SK-N-SH treated with all-trans-retinoic acid at 6 μM for 48 hours (cell line): Measurements from ENCODE around the gene SPACA9.

ENCODE experiments used
- BACH2 ChIP-seq: fragments of 250-450 bp; sonication (Bioruptor Pico); IDR thresholded peaks from 2 replicates; pipeline ENCODE4 v1.9.0; 2021; ENCODE audit warnings: mild to moderate bottlenecking, borderline replicate concordance
- CSDC2 ChIP-seq: fragments of 250-450 bp; sonication (Bioruptor Pico); IDR thresholded peaks from 2 replicates; pipeline ENCODE4 v1.5.0; 2020; ENCODE audit warnings: mild to moderate bottlenecking, moderate library complexity
- RARB ChIP-seq: fragments of 250-450 bp; sonication (Bioruptor Pico); IDR thresholded peaks from 2 replicates; pipeline ENCODE4 v1.8.0; 2021; ENCODE audit warnings: mild to moderate bottlenecking, moderate library complexity
- SNAI2 ChIP-seq: fragments of 250-450 bp; sonication (Bioruptor Pico); IDR thresholded peaks from 2 replicates; pipeline ENCODE4 v1.5.0; 2020; ENCODE audit warnings: mild to moderate bottlenecking, moderate library complexity
- ZC3H10 ChIP-seq: fragments of 250-450 bp; sonication (Bioruptor Pico); IDR thresholded peaks from 2 replicates; pipeline ENCODE4 v1.5.1; 2021; ENCODE audit warnings: mild to moderate bottlenecking, moderate library complexity
- ZFP3 ChIP-seq: fragments of 250-450 bp; sonication (Bioruptor Pico); IDR thresholded peaks from 2 replicates; pipeline ENCODE4 v1.5.0; 2020; ENCODE audit warnings: mild to moderate bottlenecking, moderate library complexity
- ZNF565 ChIP-seq: fragments of 450-650 bp; formaldehyde crosslinking; conservative IDR thresholded peaks from 2 replicates; pipeline ENCODE4 v1.5.0; 2020; ENCODE audit warnings: low read depth, mild to moderate bottlenecking, moderate library complexity
- ZNF70 ChIP-seq: fragments of 450-650 bp; formaldehyde crosslinking; IDR thresholded peaks from 2 replicates; pipeline ENCODE4 v1.5.0; 2020; ENCODE audit warnings: mild to moderate bottlenecking, moderate library complexity
- ZNF8 ChIP-seq: fragments of 450-650 bp; formaldehyde crosslinking; IDR thresholded peaks from 2 replicates; pipeline ENCODE4 v1.5.0; 2020; ENCODE audit warnings: mild to moderate bottlenecking, moderate library complexity
- TF ChIP-seq, protein P1 (sequence below): fragments of 250-450 bp; sonication (Bioruptor Pico); IDR thresholded peaks from 2 replicates; pipeline ENCODE4 v1.8.0; 2020; ENCODE audit warnings: mild to moderate bottlenecking, moderate library complexity, borderline replicate concordance

DNA sequence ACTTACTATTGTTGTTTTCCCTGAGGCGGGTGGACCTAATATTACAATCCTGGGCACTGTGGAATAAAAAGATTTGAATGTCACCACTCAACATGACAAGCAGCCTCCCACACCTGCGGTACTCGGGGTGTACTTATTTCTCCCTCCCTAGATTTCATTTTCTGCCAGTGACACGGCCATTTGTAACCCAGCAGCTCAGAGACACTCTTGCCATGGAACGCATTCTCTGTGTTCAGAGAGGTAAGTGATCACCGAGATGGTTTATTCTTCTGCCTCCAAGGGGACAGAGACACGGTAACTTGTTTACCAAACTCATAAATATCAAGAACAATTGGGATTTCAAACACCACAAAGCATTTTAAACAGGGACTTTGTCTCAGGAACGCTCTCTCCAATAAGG lies 11.8 kb upstream of the SPACA9 start:
- TF ChIP-seq SNAI2 (CRISPR knock-in tag) (no peak), ZNF8 (CRISPR knock-in tag) (no peak), CSDC2 (CRISPR knock-in tag) (no peak), BACH2 (CRISPR knock-in tag) (no peak), ZNF70 (no peak), ZNF565 (CRISPR knock-in tag) (no peak), RARB (CRISPR knock-in tag) (no peak), ZFP3 (no peak), ZC3H10 (no peak)
- TF ChIP-seq, protein P1, sequence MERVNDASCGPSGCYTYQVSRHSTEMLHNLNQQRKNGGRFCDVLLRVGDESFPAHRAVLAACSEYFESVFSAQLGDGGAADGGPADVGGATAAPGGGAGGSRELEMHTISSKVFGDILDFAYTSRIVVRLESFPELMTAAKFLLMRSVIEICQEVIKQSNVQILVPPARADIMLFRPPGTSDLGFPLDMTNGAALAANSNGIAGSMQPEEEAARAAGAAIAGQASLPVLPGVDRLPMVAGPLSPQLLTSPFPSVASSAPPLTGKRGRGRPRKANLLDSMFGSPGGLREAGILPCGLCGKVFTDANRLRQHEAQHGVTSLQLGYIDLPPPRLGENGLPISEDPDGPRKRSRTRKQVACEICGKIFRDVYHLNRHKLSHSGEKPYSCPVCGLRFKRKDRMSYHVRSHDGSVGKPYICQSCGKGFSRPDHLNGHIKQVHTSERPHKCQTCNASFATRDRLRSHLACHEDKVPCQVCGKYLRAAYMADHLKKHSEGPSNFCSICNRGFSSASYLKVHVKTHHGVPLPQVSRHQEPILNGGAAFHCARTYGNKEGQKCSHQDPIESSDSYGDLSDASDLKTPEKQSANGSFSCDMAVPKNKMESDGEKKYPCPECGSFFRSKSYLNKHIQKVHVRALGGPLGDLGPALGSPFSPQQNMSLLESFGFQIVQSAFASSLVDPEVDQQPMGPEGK (CRISPR knock-in tag) = no peak
